Activated naive CD4-positive, alpha-beta T cell treated with Interleukin-2 at 50 U/mL for 16 hours (primary cell): ENCODE measurements around the gene HSD11B2.
"Not testable (repeated sequence)": the region's sequence is repeated elsewhere in the genome, so short reads cannot be mapped to it uniquely, and the experiment has no call there.

ENCODE experiments used
- DNase-seq: peaks from one replicate; pipeline ENCODE4 v3.0.0-alpha.2; 2020

HSD11B2 gene

DNA sequence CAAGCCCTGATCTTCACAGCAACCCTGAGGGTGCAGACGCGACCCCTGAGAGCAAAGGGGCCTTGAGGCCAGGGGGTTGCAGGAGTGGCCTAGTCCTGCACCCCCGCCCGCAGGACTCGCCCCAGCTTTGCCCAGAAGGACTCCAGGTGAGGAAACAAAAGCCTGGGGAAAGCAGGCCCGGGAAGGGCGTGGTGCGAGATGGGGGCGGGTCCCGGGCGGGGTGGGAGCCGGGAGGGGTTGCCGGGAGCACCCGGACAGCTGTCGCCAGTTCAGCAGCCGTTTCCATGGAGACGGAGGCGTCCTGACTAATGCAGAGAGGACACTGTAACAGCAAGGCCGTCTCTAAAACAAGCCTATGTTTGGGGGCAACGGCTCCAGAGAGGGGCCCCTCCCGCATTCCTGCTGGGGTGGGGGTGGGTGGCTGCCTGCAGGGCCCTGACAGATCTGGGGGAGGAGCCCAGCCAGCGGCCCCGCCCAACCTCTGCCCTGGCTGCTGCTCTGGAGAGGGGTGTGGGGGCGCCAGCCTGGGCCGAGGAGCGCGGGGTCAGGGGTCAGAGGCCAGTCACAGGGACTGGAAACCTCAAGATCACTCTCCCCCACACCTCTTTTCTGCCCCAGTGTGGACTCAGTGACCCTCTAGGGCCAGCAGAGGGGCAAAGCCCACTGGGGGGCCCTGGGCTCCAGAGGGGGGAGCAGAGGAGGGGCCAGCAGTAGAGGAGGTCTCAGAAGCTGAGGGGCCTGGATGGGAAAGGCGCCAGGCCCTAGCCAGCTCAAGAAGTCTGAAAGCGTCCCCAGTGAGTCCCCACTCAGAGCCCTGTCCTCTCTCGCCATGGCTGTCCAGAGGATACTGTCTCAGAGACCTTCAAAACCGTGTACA, 34.5 kb upstream of the HSD11B2 start:
- no peak for DNase-seq

DNA sequence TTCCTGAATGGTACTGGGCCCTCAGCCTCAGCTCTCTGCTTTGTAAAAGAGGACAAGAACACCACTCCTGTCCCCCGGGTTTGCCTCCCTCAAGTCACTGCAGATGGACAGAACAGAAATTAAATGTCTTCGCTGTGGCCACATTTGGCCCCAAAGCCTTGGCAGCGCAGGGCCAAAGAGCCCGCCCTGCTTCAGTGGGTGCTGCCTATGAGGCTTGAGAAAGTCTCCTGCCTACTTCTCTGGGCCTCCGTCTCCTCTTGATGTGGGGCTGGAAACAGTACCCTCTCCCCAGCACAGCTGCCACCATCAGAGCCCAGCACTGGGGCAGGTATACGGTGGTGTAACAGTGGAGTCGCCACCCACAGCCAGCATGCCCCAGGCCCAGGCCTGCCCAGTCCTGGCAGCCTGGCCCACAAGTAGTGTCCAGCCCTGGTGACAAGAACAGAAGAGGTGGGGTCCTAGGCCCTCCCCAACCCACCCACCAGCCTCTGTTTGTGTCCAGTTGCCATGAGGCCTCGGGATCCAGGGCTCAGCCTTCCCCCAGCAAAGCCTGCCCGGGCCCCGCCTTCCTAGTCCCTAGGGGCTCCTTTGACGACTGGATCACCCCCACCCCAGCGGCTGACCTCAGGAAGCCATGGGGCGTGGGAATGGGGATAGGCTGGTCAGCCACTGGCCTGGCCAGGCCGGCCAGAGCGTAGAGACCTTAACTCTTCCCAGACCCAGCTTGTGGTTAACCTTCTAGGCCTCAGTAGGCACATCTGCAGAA, 33.7 kb upstream of the HSD11B2 start:
- no peak for DNase-seq

DNA sequence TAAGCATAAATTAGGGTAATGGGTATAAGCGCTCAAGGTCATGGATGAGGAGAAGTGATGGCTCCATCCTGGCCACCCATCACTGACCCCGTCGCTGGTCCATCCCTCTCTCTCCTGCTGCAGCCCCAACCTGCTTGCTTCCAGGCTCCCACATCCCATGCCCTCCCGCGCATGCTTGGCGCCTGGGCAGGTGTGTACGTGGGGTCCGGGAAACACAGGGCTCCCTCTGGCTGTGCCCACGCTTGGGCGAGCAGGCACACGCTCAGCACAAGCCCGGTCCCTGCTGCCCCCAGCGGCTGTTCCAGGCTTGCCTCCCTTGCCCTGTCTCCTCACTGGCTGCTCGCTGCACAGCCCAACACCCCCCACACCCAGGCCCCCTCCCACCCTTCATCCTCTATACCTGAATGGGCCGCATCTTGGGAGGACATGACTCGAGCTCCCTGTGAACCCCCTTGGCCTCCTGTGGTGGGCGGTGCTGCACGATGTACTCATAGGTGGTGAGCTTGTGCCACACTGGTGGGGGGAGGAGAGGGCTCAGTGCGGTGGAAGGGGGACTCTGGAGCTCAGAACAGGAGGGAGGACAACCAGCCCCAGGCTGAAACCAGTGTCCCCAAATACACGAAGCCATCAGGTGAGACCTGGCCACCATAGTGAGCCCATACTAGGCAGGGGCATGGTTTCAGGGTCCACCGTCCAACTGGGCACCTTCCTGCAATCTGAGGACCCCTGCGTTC, 32.9 kb upstream of the HSD11B2 start:
- no peak for DNase-seq

DNA sequence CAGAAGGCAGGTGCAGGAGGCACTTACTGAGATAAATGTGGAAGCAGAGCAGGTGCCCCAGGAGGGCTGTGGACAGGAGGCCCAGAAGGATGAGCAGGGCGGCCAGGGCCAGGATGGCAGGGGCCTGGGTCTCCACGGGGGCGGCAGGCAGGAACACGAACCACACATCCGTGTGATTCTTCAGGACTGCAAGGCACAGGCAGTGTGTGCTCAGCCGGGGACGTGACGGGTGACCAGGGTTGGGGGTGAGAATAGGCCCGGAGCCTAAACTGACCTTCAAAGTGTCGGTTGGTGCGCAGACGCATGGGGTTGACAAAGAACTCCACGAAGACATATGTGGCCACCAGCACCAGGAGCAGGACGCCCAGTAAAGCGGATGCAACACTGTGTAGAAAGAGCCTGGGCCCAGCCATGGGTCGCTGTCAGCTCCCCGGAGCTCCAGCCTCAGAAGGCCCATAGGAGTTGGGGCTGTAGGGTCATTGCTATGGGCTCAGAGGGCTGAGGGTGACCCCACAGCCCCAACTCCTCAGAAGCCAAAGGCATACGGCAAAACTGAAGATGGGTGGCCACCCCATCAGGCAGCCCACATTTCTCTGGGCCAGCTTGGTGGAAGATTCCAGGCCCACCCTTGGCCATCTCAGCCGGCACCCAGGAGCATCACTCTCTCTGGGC, 32.2 kb upstream of the HSD11B2 start:
- DNase-seq: no peak

DNA sequence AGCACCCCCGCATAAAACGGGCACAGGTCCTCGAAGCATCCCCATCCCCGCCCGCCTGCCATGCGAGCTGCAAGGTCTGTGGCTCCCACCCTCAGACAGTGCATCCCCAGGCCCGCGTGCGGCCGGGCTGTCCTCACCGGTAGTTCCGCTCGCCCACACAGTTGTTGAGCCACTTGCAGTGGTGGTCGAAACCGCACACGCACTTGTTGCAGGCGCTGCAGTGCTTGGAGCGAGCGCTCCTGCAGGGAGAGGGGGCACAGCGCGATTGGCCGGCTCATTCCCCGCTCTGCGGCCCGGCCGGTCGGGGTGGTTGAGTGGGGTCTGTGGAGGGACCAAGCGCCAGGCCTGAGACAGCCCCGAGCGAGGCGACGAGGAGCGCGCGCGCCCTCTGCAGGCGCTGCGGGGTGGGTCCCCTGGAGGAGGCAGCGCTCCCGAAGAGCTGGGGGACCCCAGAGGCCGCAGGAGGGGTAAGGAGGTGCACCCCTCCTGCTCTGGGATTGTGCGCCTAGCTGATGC, 31.6 kb upstream of the HSD11B2 start:
- DNase-seq: peak; percentile 54

DNA sequence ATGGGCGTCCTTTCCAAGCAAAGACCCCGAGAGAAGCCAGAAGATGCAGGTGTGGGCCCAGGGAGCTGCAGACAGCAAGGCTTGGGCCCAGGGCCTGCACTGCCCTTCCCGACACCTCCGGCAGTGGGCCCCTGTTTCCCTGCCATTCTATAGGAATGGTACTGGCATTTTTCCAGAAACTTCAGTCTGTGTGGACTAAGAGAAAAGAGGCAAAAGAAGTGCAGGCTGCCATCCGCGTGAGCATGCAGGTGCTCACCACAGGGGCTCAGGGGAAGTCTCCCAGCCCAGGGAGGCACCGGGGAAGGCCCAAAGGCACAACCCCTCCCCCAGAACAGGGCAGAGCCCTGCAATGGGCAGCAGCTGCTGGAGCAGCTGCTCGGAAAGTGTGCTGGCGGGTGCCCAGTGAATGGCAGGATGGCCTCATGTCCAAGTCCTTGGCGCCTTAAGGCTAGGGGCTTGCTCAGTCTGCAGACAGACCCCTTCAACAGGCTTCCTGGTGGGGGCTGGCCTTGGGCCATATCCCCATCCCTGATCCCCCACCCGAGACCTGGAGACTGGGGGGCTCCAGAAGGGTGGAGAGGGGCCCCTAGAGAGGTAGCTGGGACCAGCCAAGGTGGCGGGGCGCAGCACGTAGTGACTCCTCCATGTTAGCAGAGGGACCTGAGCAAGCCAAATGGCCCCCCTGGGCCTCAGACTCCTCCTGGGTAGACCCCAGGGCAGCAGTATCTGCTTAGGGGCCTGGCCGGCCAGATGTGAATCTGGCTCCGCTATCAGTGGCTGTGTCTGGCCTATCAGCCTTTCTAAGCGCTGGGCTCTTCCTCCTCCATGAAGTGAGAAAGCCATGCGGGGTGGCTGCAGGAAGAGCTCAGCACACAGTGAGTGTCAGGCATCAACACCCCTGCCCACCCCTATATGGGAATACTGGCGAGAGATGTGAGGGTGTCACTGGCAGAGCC, 30.9 kb upstream of the HSD11B2 start:
- no peak for DNase-seq

DNA sequence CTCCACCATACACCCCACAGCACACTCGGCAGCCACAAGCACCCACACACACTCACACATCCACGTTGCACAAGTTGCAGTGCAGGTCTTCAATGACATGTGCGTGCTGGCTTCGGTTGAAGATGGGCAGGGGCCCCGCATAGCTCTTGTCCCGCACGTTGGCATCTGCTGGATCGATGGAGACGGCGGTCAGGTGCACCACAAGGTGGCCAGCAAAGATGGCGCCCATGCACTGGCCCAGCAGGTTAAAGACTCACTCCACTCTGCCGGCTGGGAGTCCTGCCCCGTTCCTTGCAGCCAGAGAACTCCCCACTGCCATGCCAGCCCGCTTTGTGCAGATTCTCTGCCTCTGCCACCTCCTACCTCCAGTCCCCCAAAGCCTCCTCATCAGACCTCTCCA, 30.0 kb upstream of the HSD11B2 start:
- DNase-seq: no peak

DNA sequence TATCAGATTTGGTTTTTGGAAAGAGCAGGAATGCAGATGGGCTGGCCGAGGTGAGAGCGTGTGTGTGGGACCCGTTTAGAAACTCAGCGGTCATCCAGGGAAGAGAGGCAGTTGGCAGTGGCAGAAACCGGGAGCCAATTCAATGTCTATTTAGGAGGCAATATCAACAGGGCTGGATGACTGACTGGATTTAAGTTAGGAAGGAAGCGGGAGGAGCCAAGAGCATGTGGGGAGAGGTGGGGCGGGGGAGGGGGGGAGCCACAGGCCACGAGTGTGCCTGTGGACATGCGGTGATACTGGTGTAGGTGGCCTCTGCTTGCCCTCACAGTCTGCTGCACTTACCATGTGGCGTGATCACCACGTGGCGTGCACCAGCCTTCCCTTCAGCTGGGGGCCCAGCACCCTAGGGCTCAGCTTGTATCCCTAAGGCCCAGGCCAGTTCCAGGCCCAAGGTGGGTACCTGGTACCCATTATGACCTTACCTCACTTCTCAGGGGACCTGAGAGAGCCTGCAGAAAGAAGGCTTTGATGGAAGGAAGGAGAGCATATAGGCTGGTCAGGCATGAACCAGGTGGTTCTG, 26.9 kb upstream of the HSD11B2 start:
- DNase-seq: no peak

DNA sequence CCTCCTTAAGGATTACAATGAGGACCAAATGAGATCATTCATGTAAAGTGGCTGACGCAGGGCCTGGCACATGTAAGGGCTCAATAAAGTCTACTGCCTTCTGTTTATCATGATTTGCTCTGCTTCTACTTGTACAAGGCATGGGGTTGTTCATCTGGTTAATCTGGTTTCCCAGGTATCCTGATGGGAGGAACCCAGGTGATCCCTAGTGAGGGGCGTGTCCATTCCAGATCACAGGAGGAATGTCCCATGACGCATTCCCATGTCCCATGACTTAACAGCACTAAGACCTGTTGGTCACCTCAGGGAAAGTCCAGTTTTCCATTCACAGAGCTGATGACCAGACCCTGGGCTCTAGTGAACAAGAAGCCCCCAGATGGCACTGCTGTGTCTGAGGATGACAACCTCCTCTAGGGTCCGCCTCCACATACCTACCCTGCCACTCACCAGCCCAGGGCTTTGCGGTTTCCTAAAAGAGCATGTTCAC, 26.1 kb upstream of the HSD11B2 start:
- DNase-seq: no peak

DNA sequence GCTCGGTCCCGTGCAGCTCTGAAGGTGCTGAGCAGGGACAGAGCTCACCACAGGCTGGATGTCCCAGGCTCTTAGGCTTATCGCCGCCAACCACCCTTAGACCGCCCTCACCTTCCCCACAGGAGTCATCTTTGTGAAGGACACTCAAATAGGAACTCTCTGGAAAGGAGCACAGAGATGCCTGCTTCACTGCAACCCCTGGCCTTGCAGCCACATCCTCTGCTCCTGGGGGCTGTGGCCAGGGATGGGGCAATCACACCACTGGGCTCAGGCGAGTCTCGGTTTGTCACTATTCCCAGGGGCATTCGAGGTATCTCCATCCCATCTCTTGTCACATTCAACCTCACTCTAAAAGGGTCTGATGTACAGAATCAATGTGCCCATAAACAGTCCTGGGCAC, 25.6 kb upstream of the HSD11B2 start:
- DNase-seq: no peak

DNA sequence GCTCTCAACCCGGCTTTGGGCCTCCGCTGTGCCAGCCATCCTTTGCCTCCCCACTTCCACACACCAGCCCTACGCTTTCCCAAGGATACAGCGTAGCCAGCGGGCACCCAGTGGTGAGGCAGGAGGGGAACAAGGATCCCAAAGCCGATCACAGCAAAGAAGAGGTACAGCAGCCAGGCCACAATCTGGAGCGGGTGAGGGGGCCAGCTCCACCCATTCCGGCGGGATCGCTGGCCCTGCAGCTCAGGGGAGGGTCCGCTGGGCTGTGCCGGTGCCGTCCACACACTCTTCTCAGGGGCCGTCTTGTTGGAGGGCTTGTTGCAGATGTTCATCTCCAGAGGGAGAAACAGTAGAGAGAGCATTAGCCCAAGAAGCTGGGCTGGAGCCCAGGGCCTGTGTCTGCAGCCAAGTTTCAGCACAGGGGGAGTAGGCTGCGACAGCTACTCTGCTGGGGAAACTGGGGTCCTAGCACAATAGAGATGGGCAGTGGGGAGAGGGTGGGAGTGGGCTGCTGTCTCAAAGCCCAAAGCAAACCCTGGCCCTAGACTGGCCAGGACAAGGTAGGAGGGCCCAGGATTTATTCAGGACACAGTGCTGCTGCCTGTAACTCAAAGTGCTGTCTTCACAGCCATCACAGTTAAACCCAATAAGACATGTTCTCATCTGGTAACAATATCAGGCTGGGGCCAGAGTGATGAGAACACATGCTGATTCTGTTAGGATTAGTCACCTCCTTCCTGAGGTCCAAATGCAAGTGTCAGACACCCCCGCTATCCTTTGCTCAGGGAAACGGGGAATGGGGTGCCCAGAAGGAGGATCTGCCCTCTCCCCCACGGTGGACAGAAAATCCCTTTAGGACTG, 24.6 kb upstream of the HSD11B2 start:
- no peak for DNase-seq

DNA sequence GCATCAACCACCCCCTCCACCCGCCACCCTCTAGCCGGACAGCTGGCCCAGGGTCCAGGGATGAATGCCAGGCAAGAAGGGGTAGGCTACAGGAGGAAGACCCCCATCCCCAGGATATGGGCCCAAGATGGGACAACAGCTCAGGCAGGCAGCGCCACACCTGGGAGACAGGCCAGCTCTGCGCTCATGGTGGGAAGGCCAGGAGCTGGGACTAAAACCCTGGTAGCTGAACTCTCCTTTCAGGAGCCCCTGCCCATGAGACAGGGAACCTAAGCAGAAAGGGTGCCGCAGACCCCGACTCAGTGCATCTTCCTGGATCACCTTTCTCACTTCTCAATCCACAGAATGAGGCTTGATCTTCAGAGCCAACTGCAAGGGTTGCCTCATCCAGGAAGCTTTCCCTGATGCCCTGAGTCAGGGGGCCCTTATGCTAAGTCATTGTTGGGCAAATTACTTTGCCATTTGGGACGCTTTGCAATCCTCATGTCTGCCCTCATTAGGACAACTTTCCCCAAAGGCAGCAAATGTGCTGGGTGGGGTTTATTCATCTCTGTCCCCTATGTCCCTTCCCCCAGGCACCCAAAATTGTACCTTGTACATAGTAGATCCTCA, 23.6 kb upstream of the HSD11B2 start:
- no peak for DNase-seq

DNA sequence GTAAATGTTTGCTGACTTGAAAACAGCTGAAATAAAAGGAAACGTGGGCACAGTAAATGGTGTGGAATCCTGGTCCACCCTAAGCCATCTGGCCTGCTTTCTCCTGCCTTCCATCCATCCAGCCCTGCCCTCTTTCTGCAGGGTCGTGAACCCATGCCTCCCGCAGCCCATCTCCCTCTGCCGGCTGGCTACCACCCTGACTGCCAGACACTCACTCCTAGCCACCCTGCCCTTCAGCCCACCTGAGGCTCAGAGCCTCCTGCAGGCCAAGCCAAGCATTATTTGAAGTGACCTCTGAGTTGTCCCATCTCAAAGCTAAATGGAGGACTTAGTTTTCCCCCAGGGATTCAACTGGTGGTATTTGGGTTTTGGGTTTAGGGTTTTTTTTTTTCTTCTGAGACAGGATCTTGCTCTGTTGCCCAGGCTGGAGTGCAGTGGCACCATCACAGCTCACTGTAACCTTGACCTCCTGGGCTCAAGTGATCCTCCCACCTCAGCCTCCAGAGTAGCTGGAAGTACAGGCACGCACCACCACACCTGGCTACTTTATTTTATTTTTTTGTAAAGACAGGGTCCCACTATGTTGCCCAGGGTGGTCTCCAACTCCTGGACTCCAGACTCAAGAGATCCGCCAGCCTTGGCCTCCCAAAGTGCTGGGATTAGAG, 23.0 kb upstream of the HSD11B2 start:
- no peak for DNase-seq

DNA sequence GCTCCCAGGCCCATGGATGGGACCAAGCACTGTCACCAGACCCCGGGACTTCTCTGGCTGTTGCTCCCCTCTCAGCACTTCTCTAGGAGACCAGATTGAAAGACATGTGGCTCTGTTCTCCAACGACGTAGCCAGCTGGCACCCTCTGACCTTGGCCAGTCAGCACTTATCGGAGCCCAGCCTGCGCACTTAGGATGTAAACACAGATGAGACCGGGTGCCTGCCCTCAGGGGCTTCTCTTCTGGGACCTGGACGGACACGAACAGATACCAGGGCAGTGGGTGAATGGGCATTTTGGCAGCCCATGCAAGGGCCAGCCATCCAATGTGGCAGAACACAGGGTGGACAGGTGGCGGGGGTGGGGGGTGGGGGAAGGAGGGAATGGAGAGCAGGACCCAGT, 21.3 kb upstream of the HSD11B2 start:
- no peak for DNase-seq

DNA sequence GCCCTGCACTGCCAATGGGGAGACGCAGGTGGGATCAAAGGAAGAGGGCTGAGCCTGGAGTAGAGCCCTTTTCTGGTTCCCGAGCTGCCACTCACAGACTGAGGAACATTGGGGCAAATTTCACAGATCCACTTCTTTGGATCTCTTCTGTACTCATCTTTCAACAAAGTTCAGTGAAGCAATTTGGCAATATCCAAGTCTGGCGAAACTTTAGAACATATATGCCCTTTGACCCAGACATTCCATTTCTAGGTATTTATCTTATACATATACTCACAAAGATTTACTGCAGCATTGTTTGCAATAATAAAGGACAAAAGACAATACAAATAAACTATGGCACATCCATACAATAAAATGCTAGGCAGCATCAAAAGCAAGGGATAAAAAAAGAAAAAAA, 19.6 kb upstream of the HSD11B2 start:
- no peak for DNase-seq

DNA sequence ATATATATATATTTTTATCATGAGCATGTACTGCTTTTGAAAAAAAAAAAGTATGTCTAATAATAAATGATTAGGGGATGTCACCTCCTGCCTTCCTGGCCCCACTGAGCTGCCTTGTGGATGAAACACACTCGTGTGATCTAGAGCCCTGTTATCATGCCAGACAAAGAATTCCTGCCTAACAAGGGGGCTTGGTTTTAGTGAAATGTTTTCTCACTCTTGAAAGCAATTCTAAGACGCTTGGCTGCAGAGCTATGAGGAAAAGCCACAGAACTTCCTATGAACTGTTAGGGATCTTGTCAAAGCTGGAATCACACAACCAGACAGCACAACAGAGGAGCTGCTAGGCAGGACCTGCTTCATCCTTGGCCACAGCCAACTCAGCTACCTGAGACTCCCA, 18.6 kb upstream of the HSD11B2 start:
- no peak for DNase-seq

DNA sequence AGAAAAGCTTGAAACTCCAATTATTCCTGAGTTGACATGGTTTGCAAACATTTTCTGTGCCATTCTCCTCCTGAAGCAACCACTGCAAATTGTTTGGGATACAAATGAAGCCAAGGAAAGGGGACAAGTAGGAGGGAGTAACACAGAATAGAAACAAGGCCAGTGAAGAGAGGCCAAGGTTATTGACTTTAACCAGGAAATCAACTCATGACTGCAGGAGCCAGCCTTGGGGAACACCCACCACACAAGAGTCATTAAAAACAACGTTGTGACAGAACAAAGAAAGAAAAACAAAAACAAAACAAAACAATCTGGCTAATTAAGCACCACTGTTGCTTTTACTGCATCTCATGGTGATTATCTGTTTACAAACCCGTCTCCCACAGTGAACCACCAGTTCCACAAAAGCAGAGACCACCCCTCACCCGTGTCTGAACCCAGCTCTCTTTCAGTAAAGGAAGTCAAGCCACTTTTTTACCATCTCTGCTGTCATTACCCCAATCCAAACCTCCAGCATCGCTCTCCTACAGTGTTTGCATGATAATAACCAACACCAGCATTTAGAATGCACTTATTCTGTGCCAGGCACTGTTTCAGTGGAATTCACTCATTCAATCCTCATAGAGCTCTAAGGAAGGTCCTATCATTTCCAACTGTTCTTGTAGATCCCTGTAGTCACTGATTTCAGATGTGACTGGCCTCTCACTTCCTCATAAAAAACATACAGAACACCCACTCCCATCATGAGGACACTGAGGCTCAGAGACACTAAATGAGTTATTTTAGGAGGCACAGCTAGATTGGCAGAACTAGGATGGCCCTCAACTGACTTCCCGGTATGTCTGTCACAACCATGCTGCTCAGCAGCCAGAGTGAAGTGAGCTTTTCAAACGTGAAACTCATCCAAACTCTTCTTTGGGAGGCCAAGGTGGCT, 16.7 kb upstream of the HSD11B2 start:
- no peak for DNase-seq

DNA sequence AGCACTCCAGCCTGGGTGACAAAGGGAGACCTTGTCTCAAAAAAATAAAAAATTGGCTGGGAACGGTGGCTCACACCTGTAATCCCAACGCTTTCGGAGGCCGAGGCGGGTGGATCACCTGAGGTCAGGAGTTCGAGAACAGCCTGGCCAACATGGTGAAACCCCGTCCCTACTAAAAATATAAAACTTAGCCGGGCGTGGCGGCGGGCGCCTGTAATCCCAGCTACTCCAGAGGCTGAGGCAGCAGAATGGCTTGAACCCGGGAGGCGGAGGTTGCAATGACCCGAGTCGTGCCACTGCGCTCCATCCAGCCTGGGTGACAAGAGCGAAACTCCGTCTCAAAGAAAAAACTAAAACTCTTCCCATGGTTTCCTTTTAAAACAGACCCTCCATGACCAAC, 15.5 kb upstream of the HSD11B2 start:
- DNase-seq: not testable (repeated sequence)
